Measurements from ENCODE around the gene RAPGEF1.

RAPGEF1 gene

DNA sequence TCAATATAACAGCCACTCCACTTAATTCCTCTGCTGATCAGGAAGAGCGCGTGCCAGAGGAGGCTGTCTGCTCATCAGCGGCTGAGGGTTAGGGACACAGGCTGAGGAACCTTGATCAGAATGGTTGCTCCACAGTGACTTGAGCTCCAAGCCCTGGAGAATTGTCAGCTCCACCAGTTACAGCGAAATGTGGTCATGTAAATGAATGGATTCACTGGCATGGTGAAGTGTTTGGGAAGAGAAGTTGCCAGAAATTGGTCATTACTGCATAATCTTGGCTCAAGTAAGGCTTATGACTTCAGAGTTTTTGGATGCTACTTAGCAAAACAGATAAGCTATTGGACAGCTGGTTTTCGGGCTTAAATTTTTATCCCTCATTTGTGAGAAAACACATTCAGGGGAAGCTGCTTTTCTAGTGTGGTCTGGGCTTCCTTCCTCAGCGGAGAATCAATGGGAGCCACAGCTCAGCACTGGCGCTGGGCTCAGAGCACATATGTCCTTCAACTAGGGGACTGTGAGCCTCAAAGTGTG lies 129.6 kb downstream of the RAPGEF1 start:
- TF ChIP-seq SPI1 (IDR thresholded peaks at IDR 0.05; ENCODE audit: borderline replicate concordance, low read depth) = no peak
- TF ChIP-seq, protein P1, sequence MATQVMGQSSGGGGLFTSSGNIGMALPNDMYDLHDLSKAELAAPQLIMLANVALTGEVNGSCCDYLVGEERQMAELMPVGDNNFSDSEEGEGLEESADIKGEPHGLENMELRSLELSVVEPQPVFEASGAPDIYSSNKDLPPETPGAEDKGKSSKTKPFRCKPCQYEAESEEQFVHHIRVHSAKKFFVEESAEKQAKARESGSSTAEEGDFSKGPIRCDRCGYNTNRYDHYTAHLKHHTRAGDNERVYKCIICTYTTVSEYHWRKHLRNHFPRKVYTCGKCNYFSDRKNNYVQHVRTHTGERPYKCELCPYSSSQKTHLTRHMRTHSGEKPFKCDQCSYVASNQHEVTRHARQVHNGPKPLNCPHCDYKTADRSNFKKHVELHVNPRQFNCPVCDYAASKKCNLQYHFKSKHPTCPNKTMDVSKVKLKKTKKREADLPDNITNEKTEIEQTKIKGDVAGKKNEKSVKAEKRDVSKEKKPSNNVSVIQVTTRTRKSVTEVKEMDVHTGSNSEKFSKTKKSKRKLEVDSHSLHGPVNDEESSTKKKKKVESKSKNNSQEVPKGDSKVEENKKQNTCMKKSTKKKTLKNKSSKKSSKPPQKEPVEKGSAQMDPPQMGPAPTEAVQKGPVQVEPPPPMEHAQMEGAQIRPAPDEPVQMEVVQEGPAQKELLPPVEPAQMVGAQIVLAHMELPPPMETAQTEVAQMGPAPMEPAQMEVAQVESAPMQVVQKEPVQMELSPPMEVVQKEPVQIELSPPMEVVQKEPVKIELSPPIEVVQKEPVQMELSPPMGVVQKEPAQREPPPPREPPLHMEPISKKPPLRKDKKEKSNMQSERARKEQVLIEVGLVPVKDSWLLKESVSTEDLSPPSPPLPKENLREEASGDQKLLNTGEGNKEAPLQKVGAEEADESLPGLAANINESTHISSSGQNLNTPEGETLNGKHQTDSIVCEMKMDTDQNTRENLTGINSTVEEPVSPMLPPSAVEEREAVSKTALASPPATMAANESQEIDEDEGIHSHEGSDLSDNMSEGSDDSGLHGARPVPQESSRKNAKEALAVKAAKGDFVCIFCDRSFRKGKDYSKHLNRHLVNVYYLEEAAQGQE (IDR thresholded peaks at IDR 0.05; ENCODE audit: insufficient replicate concordance, low read depth) = no peak
- TF ChIP-seq, protein P2, sequence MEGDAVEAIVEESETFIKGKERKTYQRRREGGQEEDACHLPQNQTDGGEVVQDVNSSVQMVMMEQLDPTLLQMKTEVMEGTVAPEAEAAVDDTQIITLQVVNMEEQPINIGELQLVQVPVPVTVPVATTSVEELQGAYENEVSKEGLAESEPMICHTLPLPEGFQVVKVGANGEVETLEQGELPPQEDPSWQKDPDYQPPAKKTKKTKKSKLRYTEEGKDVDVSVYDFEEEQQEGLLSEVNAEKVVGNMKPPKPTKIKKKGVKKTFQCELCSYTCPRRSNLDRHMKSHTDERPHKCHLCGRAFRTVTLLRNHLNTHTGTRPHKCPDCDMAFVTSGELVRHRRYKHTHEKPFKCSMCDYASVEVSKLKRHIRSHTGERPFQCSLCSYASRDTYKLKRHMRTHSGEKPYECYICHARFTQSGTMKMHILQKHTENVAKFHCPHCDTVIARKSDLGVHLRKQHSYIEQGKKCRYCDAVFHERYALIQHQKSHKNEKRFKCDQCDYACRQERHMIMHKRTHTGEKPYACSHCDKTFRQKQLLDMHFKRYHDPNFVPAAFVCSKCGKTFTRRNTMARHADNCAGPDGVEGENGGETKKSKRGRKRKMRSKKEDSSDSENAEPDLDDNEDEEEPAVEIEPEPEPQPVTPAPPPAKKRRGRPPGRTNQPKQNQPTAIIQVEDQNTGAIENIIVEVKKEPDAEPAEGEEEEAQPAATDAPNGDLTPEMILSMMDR (IDR thresholded peaks at IDR 0.05; ENCODE audit: insufficient read depth, low read length) = no peak
- TF ChIP-seq GABPA (IDR thresholded peaks at IDR 0.05; ENCODE audit: low read depth) = no peak
- TF ChIP-seq POLR2AphosphoS5 (IDR thresholded peaks at IDR 0.05; ENCODE audit: low read depth) = no peak
- Histone ChIP-seq H3K4me3 (replicated peaks; ENCODE audit: insufficient read depth, low read length) (no peak overlapping the region), H3K27me3 (ENCODE audit: insufficient read depth, poor library complexity, severe bottlenecking) (no peaks in the 10 kb centered on the region), H3K27ac (replicated peaks) (no peak overlapping the region)
- no peak for DNase-seq (ENCODE audit: low read depth in 1 of 2, low spot score in 1 of 2)

DNA sequence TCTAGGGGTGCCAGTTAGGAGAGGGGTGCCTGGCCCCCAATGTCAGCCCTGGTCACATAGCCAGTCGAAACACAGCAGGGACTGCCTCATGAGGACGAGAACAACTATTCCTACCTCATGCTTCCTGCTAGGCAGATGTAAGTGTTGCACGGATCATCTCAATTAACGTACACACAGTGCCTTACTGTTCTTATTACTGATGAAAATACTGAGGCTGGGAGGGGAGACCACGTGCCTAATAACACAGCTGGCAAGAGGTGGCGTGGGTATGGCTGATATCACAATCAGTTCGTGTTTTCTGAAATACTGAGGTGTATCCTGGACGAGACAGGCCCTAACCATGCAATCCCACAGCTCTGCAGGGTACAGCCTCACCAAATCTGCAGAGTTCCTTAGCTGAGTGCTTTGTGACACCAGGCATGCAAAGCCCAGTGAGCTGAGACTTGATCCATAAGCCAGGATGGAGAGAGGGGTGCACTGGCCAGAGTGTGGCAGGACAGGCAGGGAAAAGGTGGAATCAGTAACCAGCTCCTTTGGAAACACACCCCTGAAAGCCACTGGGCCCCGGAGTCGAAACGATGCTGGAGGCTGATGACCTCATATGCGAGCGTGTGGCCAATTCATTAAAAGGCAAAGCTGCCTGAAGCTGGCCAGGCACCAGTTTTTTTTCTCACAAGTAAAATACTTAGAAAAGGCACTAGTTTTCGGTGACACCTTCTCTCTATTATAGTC lies 130.6 kb downstream of the RAPGEF1 start:
- DNase-seq (ENCODE audit: low read depth in 1 of 2, low spot score in 1 of 2) = no peak
- H3K4me3 ChIP-seq (replicated peaks; ENCODE audit: insufficient read depth, low read length) = no peak overlapping the region
- TF ChIP-seq, protein P1 (IDR thresholded peaks at IDR 0.05; ENCODE audit: insufficient replicate concordance, low read depth) = no peak
- TF ChIP-seq POLR2AphosphoS5 (IDR thresholded peaks at IDR 0.05; ENCODE audit: low read depth) = no peak
- H3K27ac ChIP-seq (replicated peaks) = no peak overlapping the region
- H3K27me3 ChIP-seq (ENCODE audit: insufficient read depth, poor library complexity, severe bottlenecking) = no peaks in the 10 kb centered on the region

GRCh38 chr9:131608493-131609037 lies 131.3 kb downstream of the RAPGEF1 start:
- Histone ChIP-seq H3K4me3 (replicated peaks; ENCODE audit: insufficient read depth, low read length) (no peak overlapping the region), H3K27ac (replicated peaks) (no peak overlapping the region), H3K27me3 (ENCODE audit: insufficient read depth, poor library complexity, severe bottlenecking) (no peaks in the 10 kb centered on the region)
- TF ChIP-seq POLR2AphosphoS5 (IDR thresholded peaks at IDR 0.05; ENCODE audit: low read depth) = no peak
- TF ChIP-seq, protein P1 (IDR thresholded peaks at IDR 0.05; ENCODE audit: insufficient replicate concordance, low read depth) = no peak
- TF ChIP-seq GABPA (IDR thresholded peaks at IDR 0.05; ENCODE audit: low read depth) = no peak
- TF ChIP-seq, protein P2 (IDR thresholded peaks at IDR 0.05; ENCODE audit: insufficient read depth, low read length) = no peak
- TF ChIP-seq SPI1 (IDR thresholded peaks at IDR 0.05; ENCODE audit: borderline replicate concordance, low read depth) = no peak
- DNase-seq (ENCODE audit: low read depth in 1 of 2, low spot score in 1 of 2) = no peak
